GM18507 (cell line): ENCODE results near the gene LIN9.
"Not testable (repeated sequence)": the region's sequence is repeated elsewhere in the genome, so short reads cannot be mapped to it uniquely, and the experiment has no call there.

ENCODE experiments used
- DNase-seq: peaks from one replicate; pipeline ENCODE4 v3.0.0; 2011; ENCODE audit warnings: low read depth; ENCODE audit not compliant: insufficient read length; ENCODE audit errors: extremely low spot score
- FAIRE-seq: peaks from 2 replicates; lab custom pipeline; 2011; peaks lifted over from hg19 to GRCh38; lab: Jason Lieb, UNC

LIN9 gene

GRCh38 chr1:226308723-226309397, at the start of gene LIN9:
TSS of gene LIN9 (minus strand) at chr1:226309164. CDS start at chr1:226309139, 25 bp downstream.
- FAIRE-seq (peak; percentile 85), DNase-seq (peak; percentile 82)

DNA sequence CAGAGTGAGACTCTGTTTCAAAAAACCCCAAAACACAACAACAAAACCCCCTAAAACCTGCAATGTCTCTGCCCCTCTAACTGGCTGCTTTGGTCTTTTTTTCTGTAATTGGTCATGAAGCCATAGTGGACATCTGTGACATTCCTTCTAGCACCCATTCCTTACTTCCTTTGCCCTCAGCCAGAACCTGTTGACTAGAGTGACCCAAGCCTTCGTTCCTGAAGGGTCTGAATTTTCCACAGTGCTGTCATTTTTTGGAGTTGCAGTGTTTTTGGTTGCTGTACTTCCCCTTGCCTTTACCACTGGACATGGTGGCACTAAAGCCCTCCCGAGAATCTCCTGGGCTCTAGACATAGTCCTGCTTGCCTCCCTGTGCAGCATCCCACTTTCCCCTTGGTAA, 48.5 kb upstream of the LIN9 start:
- no peak for DNase-seq
- FAIRE-seq: no peak

DNA sequence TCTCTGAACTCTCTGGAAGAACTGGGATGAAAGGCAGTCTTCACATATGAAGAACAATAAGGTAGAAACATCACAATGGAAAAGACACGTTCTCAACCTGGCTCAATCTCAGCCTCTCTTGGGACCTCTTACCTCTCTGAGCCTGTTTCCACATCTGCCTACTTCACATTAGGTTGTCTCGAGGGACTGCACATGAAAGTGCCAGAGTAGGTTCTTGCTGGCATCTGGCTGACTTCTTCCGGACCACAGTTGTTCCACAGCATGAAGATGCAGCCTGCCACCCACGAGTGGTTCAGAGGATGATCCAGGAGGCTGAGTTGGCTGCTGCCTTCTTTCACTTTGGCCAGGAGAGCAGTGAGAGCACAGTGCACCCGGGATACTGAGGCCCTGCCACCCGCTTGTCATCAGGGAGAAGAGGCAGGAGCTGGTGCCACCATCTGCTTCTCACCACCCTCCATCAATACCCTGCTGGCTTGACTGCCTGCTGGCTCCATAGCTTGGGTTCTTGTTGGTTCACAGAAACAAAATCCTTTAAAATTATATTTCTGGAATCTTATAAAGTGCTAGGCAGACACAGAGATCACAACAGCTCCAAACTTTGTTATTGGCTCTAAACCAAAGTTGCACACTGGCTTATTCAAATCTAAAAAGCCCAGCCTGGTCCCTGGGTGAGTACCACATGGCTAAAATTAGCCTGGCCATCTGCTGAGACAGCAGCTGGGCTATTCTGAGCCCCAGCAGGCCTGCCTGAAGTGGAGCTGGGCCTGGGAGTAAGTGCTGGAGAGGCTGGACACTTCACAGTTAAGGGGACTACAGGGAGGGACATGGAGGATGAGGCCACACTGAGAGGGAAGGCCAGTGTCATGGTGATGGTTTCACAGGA, 46.9 kb upstream of the LIN9 start:
- FAIRE-seq: no peak

DNA sequence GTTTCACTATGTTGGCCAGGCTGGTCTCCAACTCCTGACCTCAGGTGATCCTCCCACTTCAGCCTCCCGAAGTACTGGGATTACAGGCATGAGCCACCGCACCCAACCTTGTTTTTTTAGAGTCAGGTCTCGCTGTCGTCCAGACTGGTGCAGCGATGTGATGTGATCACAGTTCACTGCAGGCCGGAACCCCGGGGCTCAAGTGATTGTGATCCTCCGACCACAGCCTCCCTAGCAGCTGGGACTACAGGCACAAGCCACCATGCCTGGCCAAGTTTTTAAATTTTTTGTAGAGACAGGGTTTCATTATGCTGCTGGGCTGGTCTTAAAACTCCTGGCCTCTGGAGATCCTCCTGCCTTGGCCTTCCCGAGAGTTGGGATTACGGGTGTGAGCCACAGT, 46.1 kb upstream of the LIN9 start:
- DNase-seq (no peak), FAIRE-seq (no peak)

More for the DNA sequence above, 46.9 kb upstream of the LIN9 start:
- no peak for DNase-seq

- FAIRE-seq: no peak
- no peak for DNase-seq
Measured at GRCh38 chr1:226353698-226354525, 44.9 kb upstream of the LIN9 start.

DNA sequence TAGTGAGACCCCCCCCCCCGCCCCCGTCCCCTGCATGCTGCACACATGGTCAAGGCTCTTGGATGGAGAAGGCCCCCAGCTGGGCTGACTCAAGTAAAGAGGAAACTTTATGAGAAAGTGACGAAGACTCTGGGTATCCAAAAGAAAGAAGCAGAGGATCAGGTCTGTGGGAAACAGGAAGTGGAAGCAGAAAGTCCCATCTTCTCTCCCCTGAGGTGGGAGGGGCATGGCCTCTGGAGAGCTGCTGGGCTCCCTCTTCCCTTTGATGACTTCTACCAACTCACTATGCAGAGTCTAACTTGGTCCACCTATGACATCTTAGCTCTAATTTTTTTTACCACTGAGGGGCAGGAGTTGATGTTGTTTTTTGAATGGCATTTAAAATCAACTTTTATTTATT, 42.7 kb upstream of the LIN9 start:
- FAIRE-seq (no peak), DNase-seq (no peak)

- FAIRE-seq: no peak
- no peak for DNase-seq
Measured at GRCh38 chr1:226350519-226350865, 41.5 kb upstream of the LIN9 start.

GRCh38 chr1:226349801-226350518, 41.0 kb upstream of the LIN9 start:
- no peak for DNase-seq
- peak; percentile 24 for FAIRE-seq

GRCh38 chr1:226349081-226349480, 40.1 kb upstream of the LIN9 start:
- no peak for FAIRE-seq
- no peak for DNase-seq

- DNase-seq (no peak), FAIRE-seq (no peak)
Measured at GRCh38 chr1:226344441-226345259, 35.7 kb upstream of the LIN9 start.

DNA sequence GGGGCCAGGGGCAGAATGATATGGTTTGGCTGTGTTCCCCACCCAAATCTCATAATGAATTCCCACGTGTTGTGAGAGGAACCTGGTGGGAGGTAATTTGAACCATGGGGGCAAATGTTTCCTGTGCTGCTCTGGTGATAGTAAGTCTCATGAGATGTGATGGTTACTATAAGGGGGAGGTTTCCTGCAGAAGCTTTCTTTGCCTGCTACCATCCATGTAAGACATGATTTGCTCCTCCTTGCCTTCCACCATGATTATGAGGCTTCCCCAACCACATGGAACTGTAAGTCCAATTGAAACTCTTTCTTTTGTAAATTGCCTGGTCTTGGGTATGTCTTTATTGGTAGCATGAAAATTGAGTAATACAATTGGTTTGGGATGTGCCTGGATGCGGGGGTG, 33.7 kb upstream of the LIN9 start:
- FAIRE-seq (no peak), DNase-seq (no peak)

- FAIRE-seq, DNase-seq: not testable (repeated sequence)
Measured at GRCh38 chr1:226340111-226340510, 31.1 kb upstream of the LIN9 start.

GRCh38 chr1:226337276-226337875, 28.4 kb upstream of the LIN9 start:
- FAIRE-seq: no peak
- DNase-seq: no peak

DNA sequence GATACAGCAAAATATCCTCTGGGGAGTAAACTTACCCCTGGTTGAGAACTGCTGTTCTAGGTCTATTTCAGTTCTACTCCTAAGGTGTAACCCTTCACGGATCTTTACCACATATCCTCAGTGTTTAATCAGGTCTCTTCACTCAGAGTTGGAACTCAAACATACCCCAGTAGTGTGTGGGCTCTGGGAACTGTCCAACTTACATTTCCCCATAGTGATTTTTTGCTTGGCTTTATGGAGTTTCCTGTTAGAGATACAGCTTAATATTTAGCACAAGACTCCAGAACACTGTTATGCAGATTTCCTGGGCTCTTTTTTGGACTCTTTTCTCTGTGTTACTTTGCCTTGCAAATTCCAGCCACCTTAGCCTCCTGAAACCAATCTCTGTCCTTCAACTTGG, 26.7 kb upstream of the LIN9 start:
- FAIRE-seq: no peak
- no peak for DNase-seq

GRCh38 chr1:226332947-226333346, 24.0 kb upstream of the LIN9 start:
- FAIRE-seq: no peak
- no peak for DNase-seq

GRCh38 chr1:226329237-226329636, 20.3 kb upstream of the LIN9 start:
- FAIRE-seq (no peak), DNase-seq (no peak)

- DNase-seq (no peak), FAIRE-seq (no peak)
Measured at GRCh38 chr1:226327761-226328162, 18.8 kb upstream of the LIN9 start.

DNA sequence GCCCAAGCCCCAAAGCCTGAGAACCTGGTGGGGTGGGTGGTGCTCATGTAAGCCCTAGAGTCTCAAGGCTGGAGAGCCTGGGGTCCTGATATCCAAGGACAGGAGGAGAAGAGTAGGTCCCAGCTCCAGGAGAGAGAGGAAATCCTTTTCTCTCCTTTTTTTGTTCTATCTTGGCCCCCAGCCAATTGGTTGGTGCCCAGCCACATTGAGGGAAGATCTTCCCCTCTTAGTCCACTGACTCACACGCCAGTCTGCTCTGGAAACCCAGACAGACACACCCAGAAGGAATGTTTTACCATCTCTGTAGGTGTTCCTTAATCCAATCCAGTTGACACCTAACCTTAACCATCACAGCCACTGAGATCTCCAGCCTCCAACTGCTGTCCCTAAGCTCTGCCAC, 16.2 kb upstream of the LIN9 start:
- FAIRE-seq: no peak
- DNase-seq: no peak
